HG03045 (cell line): ENCODE results near the gene RNF180.

Experiments
- ATAC-seq: cut with Tn5 transposase; IDR thresholded peaks from one replicate; pipeline ENCODE4 v1.9.1; 2021; ENCODE audit warnings: mild to moderate bottlenecking, moderate library complexity; ENCODE audit not compliant: unreplicated experiment

Gene RNF180, protein sequence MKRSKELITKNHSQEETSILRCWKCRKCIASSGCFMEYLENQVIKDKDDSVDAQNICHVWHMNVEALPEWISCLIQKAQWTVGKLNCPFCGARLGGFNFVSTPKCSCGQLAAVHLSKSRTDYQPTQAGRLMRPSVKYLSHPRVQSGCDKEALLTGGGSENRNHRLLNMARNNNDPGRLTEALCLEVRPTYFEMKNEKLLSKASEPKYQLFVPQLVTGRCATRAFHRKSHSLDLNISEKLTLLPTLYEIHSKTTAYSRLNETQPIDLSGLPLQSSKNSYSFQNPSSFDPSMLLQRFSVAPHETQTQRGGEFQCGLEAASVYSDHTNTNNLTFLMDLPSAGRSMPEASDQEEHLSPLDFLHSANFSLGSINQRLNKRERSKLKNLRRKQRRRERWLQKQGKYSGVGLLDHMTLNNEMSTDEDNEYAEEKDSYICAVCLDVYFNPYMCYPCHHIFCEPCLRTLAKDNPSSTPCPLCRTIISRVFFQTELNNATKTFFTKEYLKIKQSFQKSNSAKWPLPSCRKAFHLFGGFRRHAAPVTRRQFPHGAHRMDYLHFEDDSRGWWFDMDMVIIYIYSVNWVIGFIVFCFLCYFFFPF

DNA sequence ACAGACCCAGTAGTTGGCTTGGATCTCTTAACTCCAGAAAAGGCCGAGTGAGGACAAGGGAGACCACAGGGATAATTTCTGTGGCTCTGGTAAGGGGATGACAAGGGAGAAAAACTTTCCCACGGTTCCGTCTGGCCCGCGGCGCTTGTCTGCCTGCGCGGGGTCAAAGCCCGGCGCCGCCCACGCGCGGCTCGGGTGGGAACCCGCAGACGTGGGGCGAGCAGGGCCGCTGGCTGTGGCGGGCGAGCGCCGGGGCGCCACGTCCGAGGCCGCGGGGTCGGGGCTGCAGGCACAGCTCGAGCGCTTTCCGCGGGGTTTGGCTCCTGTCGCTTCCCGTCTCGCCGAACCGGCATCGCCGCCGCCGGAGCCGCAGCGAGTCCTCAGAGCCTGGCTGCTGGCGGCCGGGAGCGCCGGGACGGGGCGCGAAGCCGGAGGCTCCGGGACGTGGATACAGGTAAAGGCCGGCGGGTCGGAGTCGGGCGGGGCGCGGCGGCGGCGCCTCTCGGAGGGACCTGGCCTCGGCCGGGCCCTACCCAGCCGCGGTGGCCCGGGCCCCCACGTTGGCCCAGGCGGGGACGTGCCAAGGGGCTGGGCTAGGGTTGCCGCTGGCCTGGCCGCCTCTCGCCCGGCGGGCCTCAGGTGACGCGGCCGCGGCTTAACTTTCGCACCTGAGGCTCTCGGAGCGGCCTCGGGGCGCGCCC is at the start of gene RNF180:
Gene RNF180 (plus strand): TSS at position 344 of the 701 bp plus-strand sequence. CDS start 34,965 bp downstream, outside the sequence.
- no peak for ATAC-seq

DNA sequence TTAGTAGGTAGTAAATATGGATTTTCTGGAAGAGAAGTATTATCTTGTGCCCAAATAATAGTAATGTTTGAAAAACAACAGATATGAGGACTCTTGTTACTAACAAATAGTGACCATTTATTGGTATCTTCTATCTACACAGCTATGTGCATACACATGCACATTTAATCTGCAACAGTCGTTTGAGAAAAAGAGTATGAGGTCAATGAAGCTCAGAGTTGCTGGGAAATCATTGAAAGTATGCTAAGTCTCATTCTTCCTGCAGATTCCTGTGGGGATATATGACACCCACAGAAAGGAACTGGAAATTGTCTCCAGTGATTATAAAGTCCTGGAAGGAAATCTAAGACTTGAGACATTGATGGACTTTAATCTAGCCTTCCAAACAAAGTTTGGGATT is 40.1 kb upstream of the RNF180 start:
- ATAC-seq, result no peak

DNA sequence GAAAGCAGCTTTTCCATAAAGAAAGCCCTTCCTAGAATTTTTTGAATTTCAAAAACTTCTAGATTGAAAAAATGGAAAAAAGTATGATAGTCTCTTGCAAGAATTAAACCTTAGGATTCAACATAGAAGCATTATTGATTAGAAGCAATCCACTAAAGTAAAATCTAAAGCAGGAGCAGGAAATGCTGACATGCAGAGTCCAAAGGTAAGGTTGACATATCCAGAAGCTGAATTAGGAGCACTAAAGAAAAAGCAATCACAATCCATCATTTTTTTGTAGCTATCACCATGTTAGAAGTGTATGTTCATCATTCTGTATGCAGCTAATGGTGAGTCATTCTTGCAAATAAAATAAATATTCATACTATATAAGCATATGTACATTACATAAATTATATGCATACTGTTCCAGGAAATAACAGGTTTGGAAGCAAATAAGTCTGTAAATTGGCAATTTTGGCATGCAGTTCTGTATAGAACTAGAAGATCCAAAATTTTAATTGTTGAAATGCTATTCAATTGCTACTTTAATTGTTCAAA is 39.4 kb upstream of the RNF180 start:
- ATAC-seq, result no peak

DNA sequence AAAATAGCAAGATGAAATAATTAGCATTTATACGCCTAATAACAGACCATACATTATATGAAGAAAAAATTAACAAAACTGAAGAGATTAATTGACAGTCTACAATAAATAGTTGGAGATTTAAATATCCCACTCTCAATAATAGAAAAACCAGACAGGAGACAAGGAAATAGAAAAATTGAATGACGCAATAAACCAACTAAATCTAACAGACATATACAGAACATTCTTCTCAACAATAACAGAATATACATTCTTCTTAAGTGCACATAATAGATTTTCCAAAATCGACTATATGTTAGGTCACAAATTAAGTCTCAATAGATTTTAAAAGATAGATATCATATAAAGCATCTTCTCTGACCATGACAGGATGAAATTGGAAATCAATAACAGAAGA is 25.6 kb upstream of the RNF180 start:
- ATAC-seq, result no peak

DNA sequence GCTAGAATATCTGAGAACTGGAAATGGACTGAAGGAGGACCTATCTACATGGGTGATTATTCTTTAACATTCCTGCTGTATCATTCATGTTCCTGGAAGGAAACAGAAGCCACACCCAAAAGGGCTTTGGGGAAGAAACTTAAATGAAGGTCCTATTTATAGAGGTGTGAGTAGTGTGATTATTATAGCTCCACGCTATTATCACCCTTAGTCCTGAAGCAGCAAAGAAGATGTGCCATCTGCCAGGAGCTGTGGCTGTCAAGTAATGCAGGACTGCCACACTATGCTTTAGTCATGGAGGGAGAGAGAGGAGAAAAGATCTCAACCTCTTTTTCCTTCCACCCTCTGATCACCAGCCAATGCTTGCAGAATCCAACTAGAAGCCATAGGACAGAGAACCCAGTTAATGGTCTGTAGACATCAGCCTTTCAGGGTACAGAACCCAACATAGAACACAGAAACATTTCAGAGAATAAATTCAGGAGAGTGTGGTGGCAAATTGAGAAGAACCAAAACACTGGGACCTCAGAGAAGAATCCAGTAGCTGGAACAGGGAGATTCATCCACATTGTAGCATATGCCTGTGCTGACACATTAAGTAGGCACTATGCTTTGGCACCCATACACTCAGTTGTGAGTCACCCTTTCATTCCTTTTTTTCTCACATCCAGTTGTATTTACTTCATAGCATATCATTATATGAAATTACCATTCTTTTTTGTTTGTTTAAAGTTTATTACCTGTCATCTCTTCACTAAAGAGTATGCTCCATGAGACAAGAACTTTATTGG is 21.0 kb upstream of the RNF180 start:
- no peak for ATAC-seq

DNA sequence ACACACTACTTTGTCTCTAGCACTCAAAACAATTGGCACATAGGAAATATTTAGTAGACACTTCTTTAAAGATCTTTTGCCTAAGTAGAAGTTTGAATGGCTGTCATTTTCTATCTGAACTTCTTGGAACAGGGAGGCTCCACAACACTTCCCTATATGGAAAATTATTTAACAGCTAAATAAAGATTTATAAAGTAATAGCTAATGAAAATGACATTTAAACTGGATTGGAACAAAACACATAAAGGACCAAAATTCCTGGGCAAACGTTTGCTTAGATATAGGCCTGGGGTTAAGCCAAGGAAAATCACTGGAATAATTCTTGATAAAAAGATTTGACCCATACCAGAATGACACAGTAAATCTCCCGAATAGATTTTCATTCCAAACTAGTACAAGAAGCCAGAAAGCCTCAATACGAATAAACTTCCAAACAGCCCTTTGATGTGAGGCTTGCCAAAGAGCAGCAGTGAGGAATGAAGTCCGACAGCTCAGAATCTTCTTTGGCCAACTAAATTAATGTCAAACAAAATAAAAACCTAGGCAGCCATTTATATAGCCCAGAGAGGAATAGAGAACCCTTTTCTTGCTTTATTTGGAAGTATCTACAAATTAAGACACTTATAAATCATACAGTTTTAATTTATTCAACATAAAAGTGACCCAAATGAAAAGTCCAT is 20.3 kb upstream of the RNF180 start:
- no peak for ATAC-seq

DNA sequence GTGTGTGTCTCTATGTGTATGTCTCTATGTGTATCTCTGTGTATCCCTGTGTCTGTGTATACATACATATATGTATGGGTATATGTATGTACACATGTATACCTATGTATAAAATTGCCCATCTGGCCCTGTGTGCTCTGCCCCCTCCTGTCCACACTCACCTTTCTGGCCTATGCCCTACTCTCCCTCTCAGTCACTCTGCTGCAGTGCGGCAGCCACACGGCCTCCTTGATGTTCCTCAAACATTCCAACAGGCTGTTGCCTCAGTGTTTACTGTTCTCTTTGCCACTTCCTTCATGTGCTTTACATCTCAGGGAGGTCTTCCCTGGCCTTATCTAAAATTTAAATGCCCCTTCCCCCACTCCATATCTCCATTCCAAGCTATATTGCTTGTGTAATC is 18.3 kb upstream of the RNF180 start:
- ATAC-seq, result no peak

DNA sequence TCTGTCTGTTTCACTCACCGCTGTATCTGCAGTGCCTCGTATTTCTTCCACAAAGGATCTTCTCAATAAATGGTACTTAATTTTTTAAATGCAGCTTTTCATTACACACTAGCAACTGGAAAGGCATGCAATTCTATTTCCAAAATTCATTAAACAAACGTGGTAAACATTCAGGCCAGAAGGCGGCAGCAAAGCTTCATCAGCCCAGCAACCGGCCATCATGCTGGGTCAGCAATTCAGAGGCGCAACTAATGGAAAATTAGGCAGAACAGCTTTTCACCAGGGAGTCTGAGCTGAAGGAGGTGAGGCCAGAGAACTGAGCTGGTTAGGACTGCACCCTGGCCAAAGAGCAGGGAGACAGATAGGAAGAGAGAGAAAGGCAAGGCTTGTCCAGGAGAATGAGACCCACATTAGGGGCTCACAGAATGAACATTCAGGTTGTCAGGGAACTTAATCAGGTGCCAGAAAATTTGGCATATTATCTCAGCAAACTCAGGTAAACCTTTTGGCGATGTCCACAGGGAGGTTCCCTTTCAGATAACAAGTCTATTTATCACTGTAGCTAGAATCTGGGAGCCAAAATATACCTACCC is 17.7 kb upstream of the RNF180 start:
- ATAC-seq, result no peak

DNA sequence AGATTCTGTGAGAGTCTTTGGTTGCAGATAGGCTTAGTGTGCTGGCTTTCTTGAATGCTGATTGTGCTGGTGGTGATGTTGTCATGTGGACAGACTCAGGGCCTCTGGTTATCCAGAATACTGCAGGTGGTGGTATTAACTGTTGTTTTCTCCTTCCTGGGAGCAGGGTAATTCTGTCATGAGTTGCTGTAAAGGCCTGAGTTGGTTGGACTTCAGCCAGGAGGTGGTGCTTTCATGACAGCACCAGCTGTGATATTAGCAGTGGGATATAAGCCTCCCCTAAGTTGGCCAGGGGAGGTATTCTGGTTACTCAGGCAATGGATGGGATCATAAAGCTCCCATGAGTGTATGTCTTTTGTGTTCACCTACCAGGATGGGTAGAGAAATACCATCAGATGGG is 16.4 kb upstream of the RNF180 start:
- ATAC-seq, result no peak

DNA sequence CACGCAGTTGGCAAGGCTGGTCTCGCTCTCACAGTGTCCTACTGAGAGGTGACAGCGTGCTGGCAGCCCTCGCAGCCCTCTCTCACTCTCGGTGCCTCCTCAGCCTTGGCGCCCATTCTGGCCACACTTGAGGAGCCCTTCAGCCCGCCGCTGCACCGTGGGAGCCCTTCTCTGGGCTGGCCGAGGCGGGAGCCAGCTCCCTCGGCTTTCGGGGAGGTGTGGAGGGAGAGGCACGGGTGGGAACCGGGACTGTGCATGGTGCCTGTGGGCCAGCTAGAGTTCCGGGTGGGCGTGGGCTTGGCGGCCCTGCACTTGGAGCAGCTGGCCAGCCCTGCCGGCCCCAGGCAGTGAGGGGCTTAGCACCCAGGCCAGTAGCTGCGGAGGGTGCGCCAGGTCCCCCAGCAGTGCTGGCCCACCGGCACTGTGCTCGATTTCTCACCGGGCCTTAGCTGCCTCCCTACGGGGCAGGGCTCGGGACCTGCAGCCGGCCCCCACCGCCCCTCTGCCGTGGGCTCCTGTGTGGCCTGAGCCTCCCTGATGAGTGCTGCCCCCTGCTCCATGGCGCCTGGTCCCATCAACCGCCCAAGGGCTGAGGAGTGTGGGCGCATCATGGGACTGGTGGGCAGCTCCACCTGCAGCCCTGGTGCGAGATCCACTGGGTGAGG is 15.7 kb upstream of the RNF180 start:
- ATAC-seq, result no peak

DNA sequence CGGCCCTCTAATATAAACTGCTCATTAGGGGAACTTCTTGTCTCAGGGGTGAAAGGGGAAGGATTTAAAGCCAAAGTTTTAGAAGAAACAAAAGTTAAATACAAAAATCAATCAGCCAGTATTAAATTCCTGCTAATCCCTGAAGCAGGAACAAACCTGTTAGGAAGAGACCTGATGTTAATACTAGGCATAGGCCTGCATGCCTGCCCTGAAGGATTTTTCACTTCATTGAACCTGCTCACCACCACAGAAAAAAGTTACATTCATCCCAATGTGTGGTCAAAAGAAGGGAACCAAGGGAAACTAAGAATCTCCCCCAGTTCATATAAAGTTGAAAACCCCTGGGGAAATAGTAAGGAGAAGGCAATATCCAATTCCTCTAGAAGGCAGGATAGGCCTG is 9.4 kb upstream of the RNF180 start:
- no peak for ATAC-seq

DNA sequence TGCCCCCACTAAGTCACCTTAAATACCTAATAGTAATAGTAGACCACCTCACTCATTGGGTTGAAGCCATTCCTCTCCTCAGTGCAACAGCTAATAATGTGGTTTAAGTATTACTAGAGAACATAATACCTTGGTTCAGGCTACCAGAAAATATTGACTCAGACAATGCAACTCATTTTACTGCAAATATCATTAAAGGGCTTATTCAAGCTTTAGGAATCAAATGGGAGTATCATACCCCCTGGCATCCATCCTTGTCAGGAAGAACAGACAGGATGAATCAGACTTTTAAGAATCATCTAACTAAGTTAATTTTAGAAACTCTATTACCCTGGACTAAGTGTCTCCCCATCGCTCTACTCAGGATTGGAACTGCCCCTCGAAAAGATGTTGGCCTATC is 6.8 kb upstream of the RNF180 start:
- ATAC-seq, result no peak

DNA sequence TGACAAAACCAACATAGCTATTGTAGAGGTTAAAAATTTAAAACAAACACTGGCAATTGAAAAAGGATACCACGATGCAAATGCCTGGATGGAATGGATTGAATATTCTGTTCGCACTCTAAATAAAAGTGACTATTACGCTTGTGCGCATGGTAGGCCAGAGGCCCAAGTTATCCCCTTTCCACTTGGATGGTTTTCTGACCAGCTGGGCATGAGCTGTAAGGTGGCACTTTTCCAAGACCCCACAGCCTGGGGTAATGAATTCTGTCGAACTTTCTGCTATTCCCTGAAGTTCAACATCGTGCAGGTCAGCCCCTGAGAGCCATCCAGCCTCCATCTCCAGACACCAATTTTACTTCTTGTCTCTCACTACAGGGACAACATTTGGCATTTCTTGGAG is 5.4 kb upstream of the RNF180 start:
- ATAC-seq, result no peak

DNA sequence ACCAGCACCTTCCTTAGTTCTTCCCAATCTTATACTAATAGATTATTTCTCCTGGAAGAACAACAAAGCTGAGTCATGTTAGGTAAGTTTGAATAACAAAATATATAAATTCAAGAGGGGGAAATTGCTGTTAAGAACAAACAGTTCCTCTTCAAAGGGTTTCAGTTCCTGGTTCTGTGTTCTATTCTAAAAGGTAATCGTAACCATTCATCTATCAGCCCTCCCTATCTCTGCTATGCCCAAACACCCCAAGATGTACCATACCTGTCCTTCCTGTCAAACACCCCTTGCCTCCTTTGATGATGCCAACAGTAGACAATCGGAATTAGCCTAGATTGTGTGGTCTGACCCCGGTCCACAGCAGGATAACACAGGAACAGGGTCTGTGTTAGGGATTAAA is 4.2 kb upstream of the RNF180 start:
- ATAC-seq, result no peak

DNA sequence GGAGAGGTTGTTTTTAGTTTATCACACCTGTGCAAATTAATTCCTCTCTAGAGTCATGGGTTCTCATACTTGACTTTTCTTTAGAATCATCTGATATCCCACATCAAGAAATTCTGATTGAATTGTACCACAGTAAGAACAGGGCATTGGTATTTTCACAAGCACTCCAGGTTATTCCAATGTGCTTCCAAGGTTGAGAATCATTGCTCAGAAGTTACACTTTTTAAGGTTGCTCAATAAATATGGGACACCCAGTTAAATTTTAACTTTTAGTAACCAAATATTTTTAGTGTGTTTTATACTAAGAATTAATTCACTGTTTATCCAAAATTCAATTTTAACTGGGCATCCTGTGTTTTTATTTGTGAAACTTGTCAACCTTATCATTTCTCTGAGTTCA is 2.5 kb upstream of the RNF180 start:
- ATAC-seq, result no peak

DNA sequence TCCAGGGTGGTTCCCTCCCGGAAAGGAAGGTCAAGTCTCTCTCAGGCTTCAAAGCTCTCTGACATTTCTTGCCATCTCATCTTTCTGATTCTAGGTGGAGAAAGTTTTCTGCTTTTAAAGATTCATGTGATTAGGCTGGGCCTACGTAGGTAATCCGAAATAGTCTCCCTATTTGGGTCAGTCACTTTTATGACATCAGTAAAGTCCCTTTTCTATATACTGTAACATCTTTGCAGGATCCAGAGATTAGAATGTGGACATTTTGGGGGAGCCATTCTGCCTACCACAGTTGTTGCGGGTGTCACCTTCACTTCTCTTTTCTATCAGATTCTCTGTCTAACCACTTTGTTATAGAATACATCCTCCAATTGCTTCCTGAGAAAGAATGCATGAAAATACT is 1.9 kb upstream of the RNF180 start:
- ATAC-seq, result no peak

DNA sequence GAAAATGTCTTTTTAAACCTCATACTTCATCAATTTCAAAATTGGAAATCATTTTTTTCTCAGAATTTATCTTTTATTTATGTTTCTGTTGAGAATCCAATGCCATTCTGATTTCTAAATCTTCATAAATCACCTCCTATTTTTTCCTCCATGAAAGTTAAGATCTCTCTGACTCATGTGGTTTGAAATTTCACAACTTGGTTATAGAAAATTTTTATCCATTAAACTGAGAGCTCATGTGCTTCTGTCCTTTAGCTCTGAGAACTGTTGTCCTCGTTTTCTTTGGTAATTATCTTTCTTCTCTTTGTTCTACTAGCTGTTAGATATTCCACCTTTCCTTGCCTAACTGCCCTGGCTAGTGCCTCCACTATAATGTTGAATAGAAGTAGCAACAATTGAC is 1.5 kb upstream of the RNF180 start:
- ATAC-seq, result no peak

DNA sequence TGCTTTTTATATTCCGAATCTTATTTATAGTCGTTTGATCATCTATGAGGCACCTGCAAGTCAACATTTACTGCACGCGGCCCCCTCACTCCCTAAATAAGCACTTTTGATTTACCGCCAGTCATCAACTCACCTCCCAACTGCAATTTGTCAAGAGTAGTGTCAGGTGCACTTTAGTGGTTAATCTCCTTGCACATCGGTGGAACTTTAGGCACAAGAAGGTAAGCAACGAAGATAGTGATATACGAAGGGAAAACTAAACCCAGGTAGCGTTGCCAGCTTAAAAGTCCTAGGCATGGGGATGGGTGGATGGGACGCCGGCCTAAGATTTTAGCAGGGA is 513 bp upstream of the RNF180 start:
- no peak for ATAC-seq

DNA sequence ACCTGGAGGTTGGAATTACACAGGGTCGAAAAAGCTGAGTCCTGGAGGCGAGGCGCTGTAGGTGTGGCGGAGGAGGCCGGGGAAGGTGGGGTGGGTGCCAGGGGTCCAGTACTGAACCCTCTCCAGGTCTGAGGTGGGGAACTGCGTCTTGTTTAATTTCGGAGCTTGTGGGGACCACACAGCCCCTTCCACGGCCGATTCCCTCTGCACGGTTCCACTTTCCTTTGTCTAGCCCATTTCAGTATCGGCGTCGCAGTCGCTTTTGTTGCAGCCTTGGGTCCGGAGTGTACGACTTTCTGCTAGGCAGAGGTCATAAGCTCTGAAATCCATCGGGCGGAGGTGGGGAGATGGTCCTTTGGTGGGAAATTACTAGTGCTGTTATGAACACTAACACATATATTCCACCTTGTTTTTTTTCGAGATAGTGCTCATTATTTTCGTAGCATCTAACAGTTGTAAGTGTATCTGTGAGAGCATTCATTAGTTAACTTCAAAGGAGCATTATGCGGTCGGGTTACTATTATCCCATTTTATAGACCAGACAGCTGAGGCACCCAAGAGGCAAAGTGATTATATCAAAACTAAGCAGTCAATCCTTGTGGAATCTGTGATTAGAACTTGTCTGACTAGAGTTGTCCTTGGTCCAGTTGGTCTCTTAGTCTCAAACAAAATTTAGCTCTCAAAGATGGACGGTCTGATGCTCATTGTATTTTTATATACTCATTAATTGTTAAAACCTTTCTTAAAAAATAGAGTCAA is 737 bp downstream of the RNF180 start:
- ATAC-seq, result no peak
